Adrenal gland (tissue), 12 donors: Measurements from ENCODE around the gene PTPRN2. TPM values are rescaled to one million over a fixed set of nuclear protein-coding genes. Genes with fewer than 3 reads are reported as not detected.
"Not testable (repeated sequence)": the region's sequence is repeated elsewhere in the genome, so short reads cannot be mapped to it uniquely, and the experiment has no call there.

Source experiments
- DNase-seq, 7 donors: peaks; one replicate each; pipeline ENCODE4 v3.0.0-alpha.2; 2019 to 2020
- H3K27ac ChIP-seq, 5 donors: fragments of 200-600 bp; sonication (generic) in 4 of 5; 1 replicate in 3 of 5; 2 replicates in 2 of 5; pipeline versions ENCODE4 v1.5.1 to v1.8.0; 2016 to 2020; ENCODE audit warnings: mild to moderate bottlenecking in 1 of 5
- H3K27me3 ChIP-seq: fragments of 200-600 bp; 2 replicates; pipeline ENCODE4 v1.8.0; 2021
- H3K36me3 ChIP-seq, 2 donors: fragments of 200-600 bp; replicated peaks in 1 of 2; 1 replicate in 1 of 2; 2 replicates in 1 of 2; pipeline versions ENCODE4 v1.5.1 to v1.8.0; 2018 to 2022
- H3K4me1 ChIP-seq, 2 donors: fragments of 200-600 bp; replicated peaks in 1 of 2; 1 replicate in 1 of 2; 2 replicates in 1 of 2; pipeline versions ENCODE4 v1.5.1 to v1.8.0; 2018 to 2021
- H3K4me3 ChIP-seq, 4 donors: fragments of 200-600 bp; sonication (generic) in 3 of 4; one replicate each; pipeline ENCODE4 v1.5.1; 2016 to 2018
- H3K9me3 ChIP-seq, 3 donors: fragments of 200-600 bp; sonication (generic) in 1 of 3; replicated peaks in 1 of 3; 1 replicate in 2 of 3; 2 replicates in 1 of 3; pipeline versions ENCODE4 v1.5.1 to v1.8.0; 2016 to 2021
- POLR2A ChIP-seq, 2 donors: fragments of 450-650 bp; IDR thresholded peaks; one replicate each; pipeline ENCODE4 v1.6.1; 2017; ENCODE audit warnings: antibody characterized with exemption in 2 of 2, mild to moderate bottlenecking in 2 of 2, moderate library complexity in 1 of 2
- WGBS, 4 donors: extraction: QIAGEN DNeasy Blood & Tissue Kit in 2 of 4; methylation state at CpG; one replicate each; pipeline versions ENCODE4 v1.1.5 to v1.1.7; 2013 to 2017; 5-methylcytosine and 5-hydroxymethylcytosine counted together
- intact Hi-C, 2 donors: fragments of 100-400 bp; cut with DNase I; formaldehyde crosslinking; loops; one replicate each; pipeline versions ENCODE4 v1.14.1 to v1.15.0; 2022 to 2023
- polyA plus RNA-seq, 3 donors: library from polyadenylated mRNA; stranded (reverse); fragments of 200-250 nt in 2 of 3; fragments of 350-450 nt in 1 of 3; fragmentation: Illumina TruSeq in 1 of 3; extraction: RNeasy Lipid Tissue Mini Kit (QIAGEN cat#74804) in 1 of 3; gene quantifications; one replicate each; pipeline ENCODE4 v1.2.3, GENCODE V29; 2013 to 2014
- total RNA-seq, 9 donors: library from RNA; depleted of rRNA in 4 of 9; stranded (reverse); fragments of >200 nt in 4 of 9; fragments of 120-200 nt in 1 of 9; fragmentation: NEBNext Ultra II Directional in 1 of 9; extraction: Animal tissue kit (Norgen Biotek cat#: 25700) in 1 of 9; gene quantifications; one replicate each; pipeline versions ENCODE4 v1.1.0 to v1.2.4, GENCODE V29; 2013 to 2023
- TF ChIP-seq, protein P1 (sequence below), 6 experiments: fragments of 450-650 bp in 4 of 6; fragments of 200-600 bp in 2 of 6; sonication (generic) in 1 of 6; IDR thresholded peaks; 1 replicate in 5 of 6; 2 replicates in 1 of 6; pipeline versions ENCODE4 v1.5.1 to v1.8.0; 2016 to 2021; ENCODE audit warnings: antibody characterized with exemption in 6 of 6, mild to moderate bottlenecking in 2 of 6, moderate library complexity in 1 of 6
- donor health status: healthy with polysubstance abuse.
- donor health status: Bipolar disorder and iron deficiency.
- donor health status: DM: yes; HTN: yes; CAD: no.
- donor health status: DM: no; HTN: no; CAD: no.
- donor health status: DM: no; HTN: no; CAD: no.
- donor health status: DM: yes; HTN: yes; CAD: no.

The PTPRN2 gene
- total and polyA plus RNA-seq, 12 donors: 2.2 to 16.2 (median 3.4) TPM

DNA sequence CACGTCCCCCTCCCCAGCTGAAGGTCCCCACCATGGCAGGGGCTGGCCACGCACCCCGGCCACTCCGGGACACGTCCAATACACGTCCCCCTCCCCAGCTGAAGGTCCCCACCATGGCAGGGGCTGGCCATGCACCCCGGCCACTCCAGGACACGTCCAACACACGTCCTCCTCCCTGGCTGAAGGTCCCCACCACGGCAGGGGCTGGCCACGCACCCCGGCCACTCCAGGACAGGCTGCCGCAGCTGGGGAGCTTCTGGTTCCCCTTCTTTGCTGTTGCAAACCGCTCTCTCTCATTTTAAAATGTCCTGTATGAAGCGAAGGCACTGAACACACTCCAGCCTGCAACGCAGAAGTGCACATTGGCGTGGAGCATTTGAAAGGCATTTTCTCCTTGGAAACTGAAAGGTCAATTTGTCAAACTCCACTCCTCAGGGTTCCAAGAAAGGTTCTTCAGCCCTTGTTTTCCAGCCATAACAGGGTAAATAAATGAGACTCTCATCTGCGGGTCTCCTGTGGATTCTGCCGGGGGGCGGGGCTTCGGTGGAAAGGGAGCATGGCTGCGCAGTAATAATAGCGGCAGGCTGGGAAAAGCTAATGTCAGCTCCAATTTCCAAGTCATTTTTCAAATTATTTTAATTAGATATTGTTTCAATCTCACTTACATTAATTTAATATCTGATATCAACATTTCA, 670.5 kb downstream of the PTPRN2 start:
- Histone ChIP-seq H3K4me3 (no peak overlapping the region), H3K36me3 (no peaks in the 10 kb centered on the region), H3K27ac (no peak overlapping the region), H3K4me1 (no peaks in the 10 kb centered on the region), H3K27me3 (no peaks in the 10 kb centered on the region), H3K9me3 (no peaks in the 10 kb centered on the region)
- TF ChIP-seq, protein P1, sequence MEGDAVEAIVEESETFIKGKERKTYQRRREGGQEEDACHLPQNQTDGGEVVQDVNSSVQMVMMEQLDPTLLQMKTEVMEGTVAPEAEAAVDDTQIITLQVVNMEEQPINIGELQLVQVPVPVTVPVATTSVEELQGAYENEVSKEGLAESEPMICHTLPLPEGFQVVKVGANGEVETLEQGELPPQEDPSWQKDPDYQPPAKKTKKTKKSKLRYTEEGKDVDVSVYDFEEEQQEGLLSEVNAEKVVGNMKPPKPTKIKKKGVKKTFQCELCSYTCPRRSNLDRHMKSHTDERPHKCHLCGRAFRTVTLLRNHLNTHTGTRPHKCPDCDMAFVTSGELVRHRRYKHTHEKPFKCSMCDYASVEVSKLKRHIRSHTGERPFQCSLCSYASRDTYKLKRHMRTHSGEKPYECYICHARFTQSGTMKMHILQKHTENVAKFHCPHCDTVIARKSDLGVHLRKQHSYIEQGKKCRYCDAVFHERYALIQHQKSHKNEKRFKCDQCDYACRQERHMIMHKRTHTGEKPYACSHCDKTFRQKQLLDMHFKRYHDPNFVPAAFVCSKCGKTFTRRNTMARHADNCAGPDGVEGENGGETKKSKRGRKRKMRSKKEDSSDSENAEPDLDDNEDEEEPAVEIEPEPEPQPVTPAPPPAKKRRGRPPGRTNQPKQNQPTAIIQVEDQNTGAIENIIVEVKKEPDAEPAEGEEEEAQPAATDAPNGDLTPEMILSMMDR (IDR thresholded peaks at IDR 0.05): no peak
- TF ChIP-seq POLR2A (IDR thresholded peaks at IDR 0.05): no peak
- 87 to 93% (median 90%) methylated on average over 12 to 22 of the region's 23 CpGs for whole genome bisulfite sequencing, 4 donors
- intact Hi-C loops: no loop called here
- DNase-seq: no peak

DNA sequence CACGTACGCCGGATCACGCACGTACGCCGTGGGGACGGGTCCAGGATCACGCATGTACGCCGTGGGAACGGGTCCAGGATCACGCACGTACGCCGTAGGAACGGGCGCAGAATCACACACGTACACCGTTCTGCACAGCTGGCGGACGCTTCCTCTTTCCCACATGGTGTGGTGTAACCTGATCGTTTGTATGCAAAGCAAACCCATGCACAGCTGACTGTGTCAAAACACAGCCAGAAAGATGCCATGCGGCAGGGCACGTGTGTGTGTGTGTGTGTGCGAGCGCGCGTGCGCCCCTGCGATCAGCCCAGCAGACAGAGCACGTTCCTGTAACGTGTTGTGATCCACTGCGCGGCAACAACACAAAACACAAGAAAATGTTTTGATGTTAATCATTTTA, 677.2 kb downstream of the PTPRN2 start:
- Histone ChIP-seq H3K9me3 (no peaks in the 10 kb centered on the region), H3K4me3 (no peak overlapping the region), H3K4me1 (no peaks in the 10 kb centered on the region), H3K36me3 (no peaks in the 10 kb centered on the region), H3K27ac (no peak overlapping the region), H3K27me3 (no peaks in the 10 kb centered on the region)
- TF ChIP-seq, protein P1 (IDR thresholded peaks at IDR 0.05): no peak
- WGBS, 4 donors: 92 to 94% (median 93%) methylated on average over 25 to 35 of the region's 35 CpGs
- intact Hi-C loops: no loop called here
- DNase-seq: no peak

GRCh38 chr7:157910045-157910444, 677.6 kb downstream of the PTPRN2 start:
- H3K4me1 ChIP-seq, intact Hi-C loops, H3K27ac ChIP-seq, DNase-seq, H3K36me3 ChIP-seq, H3K4me3 ChIP-seq, H3K9me3 ChIP-seq, H3K27me3 ChIP-seq: not testable (repeated sequence)
- 94 to 97% (median 96%) methylated on average over 36 to 43 of the region's 43 CpGs for WGBS, 4 donors

- Histone ChIP-seq H3K27me3 (no peaks in the 10 kb centered on the region), H3K9me3 (no peaks in the 10 kb centered on the region), H3K4me3 (no peak overlapping the region), H3K36me3 (no peaks in the 10 kb centered on the region), H3K27ac (no peak overlapping the region), H3K4me1 (no peaks in the 10 kb centered on the region)
- DNase-seq: no peak
- TF ChIP-seq, protein P1 (IDR thresholded peaks at IDR 0.05): no peak
- TF ChIP-seq POLR2A (IDR thresholded peaks at IDR 0.05): no peak
- intact Hi-C loops: no loop called here
- WGBS, 4 donors: 92 to 98% (median 95%) methylated on average over 5 to 8 of the region's 8 CpGs
Measured at GRCh38 chr7:157909370-157909769, 678.3 kb downstream of the PTPRN2 start.
